Activated T-helper 2 cell treated with anti-CD3 and anti-CD28 coated beads, Interferon-gamma antibody, Interleukin-2, Interleukin-4, amounts not matched to agents 10 μg/mL and 5 μg/mL and 100 μg/mL, durations not matched to agents 14 hours and 24 hours and 36 hours (primary cell): ENCODE data around the gene CROCC2. TPM values are rescaled to one million over a fixed set of nuclear protein-coding genes. Genes with fewer than 3 reads are reported as not detected.

Experiments used
- DNase-seq: peaks from one replicate; pipeline ENCODE4 v3.0.0; 2021; ENCODE audit warnings: low spot score
- H3K27ac Mint-ChIP-seq: one replicate; pipeline ENCODE4 v1.8.0; 2021; ENCODE audit warnings: mixed read lengths
- H3K27me3 Mint-ChIP-seq: one replicate; pipeline ENCODE4 v1.8.0; 2021; ENCODE audit warnings: low read depth, mixed read lengths
- H3K36me3 Mint-ChIP-seq: one replicate; pipeline ENCODE4 v1.8.0; 2021; ENCODE audit warnings: low read depth, mixed read lengths
- H3K4me1 Mint-ChIP-seq: one replicate; pipeline ENCODE4 v1.8.0; 2021; ENCODE audit warnings: low read depth, mixed read lengths
- H3K4me3 Mint-ChIP-seq: one replicate; pipeline ENCODE4 v1.8.0; 2021; ENCODE audit warnings: low read depth, mild to moderate bottlenecking, moderate library complexity, mixed read lengths
- H3K9me3 Mint-ChIP-seq: one replicate; pipeline ENCODE4 v1.8.0; 2021; ENCODE audit warnings: mixed read lengths
- intact Hi-C: fragments of 100-400 bp; cut with micrococcal nuclease; formaldehyde crosslinking; loops from one replicate; pipeline ENCODE4 v1.15.1; 2023
- total RNA-seq: library from RNA; stranded (reverse); gene quantifications from 2 replicates; pipeline ENCODE4 v1.2.3, GENCODE V29; 2022

The CROCC2 gene
- total RNA-seq, 1 donor from 2014 or later = not detected

- no peak overlapping the region for H3K4me3 Mint-ChIP-seq
- no peaks in the 10 kb centered on the region for H3K4me1 Mint-ChIP-seq
- no peak overlapping the region for H3K27ac Mint-ChIP-seq
- no peaks in the 10 kb centered on the region for H3K9me3 Mint-ChIP-seq
- intact Hi-C loops = no loop called here
- peaks cover 1% of the 10 kb centered on the region for H3K27me3 Mint-ChIP-seq
- H3K36me3 Mint-ChIP-seq = no peaks in the 10 kb centered on the region
- peak; percentile 21 for DNase-seq
Observed at GRCh38 chr2:240983361-240983995, 77.3 kb downstream of the CROCC2 start.

- H3K27me3 Mint-ChIP-seq = peaks cover 1% of the 10 kb centered on the region
- intact Hi-C loops = no loop called here
- DNase-seq = no peak
- H3K27ac Mint-ChIP-seq = no peak overlapping the region
- H3K9me3 Mint-ChIP-seq = no peaks in the 10 kb centered on the region
- no peaks in the 10 kb centered on the region for H3K4me1 Mint-ChIP-seq
- H3K4me3 Mint-ChIP-seq = no peak overlapping the region
- H3K36me3 Mint-ChIP-seq = no peaks in the 10 kb centered on the region
Observed at GRCh38 chr2:240983996-240984498, 77.9 kb downstream of the CROCC2 start.

GRCh38 chr2:240985881-240986786 lies 80.0 kb downstream of the CROCC2 start:
- Mint-ChIP-seq H3K9me3 (no peaks in the 10 kb centered on the region), H3K27ac (no peak overlapping the region), H3K4me3 (no peak overlapping the region), H3K27me3 (peaks cover 1% of the 10 kb centered on the region), H3K4me1 (no peaks in the 10 kb centered on the region), H3K36me3 (no peaks in the 10 kb centered on the region)
- no peak for DNase-seq
- intact Hi-C loops = no loop called here

- Mint-ChIP-seq H3K9me3 (no peaks in the 10 kb centered on the region), H3K27ac (no peak overlapping the region), H3K4me3 (no peak overlapping the region), H3K4me1 (no peaks in the 10 kb centered on the region), H3K36me3 (no peaks in the 10 kb centered on the region), H3K27me3 (no peaks in the 10 kb centered on the region)
- intact Hi-C loops = no loop called here
- DNase-seq = no peak
Observed at GRCh38 chr2:240986787-240987411, 80.8 kb downstream of the CROCC2 start.

GRCh38 chr2:240987588-240987987 lies 81.5 kb downstream of the CROCC2 start:
- Mint-ChIP-seq H3K36me3 (no peaks in the 10 kb centered on the region), H3K27ac (no peak overlapping the region), H3K9me3 (no peaks in the 10 kb centered on the region), H3K4me1 (no peaks in the 10 kb centered on the region), H3K4me3 (no peak overlapping the region), H3K27me3 (no peaks in the 10 kb centered on the region)
- no peak for DNase-seq
- intact Hi-C loops = no loop called here

GRCh38 chr2:240988146-240988545 lies 82.0 kb downstream of the CROCC2 start:
- Mint-ChIP-seq H3K9me3 (no peaks in the 10 kb centered on the region), H3K4me3 (no peak overlapping the region), H3K27me3 (no peaks in the 10 kb centered on the region), H3K27ac (no peak overlapping the region), H3K4me1 (no peaks in the 10 kb centered on the region), H3K36me3 (no peaks in the 10 kb centered on the region)
- no peak for DNase-seq
- intact Hi-C loops = no loop called here

- no peaks in the 10 kb centered on the region for H3K36me3 Mint-ChIP-seq
- intact Hi-C loops = no loop called here
- H3K27ac Mint-ChIP-seq = no peak overlapping the region
- H3K4me3 Mint-ChIP-seq = no peak overlapping the region
- no peaks in the 10 kb centered on the region for H3K4me1 Mint-ChIP-seq
- DNase-seq = no peak
- H3K9me3 Mint-ChIP-seq = no peaks in the 10 kb centered on the region
- no peaks in the 10 kb centered on the region for H3K27me3 Mint-ChIP-seq
Observed at GRCh38 chr2:240988571-240989271, 82.6 kb downstream of the CROCC2 start.

- Mint-ChIP-seq H3K27ac (no peak overlapping the region), H3K27me3 (no peaks in the 10 kb centered on the region), H3K4me3 (no peak overlapping the region), H3K36me3 (no peaks in the 10 kb centered on the region), H3K4me1 (no peaks in the 10 kb centered on the region), H3K9me3 (no peaks in the 10 kb centered on the region)
- intact Hi-C loops = no loop called here
- no peak for DNase-seq
Observed at GRCh38 chr2:240989451-240990265, 83.5 kb downstream of the CROCC2 start.

GRCh38 chr2:240990266-240990529 lies 84.1 kb downstream of the CROCC2 start:
- intact Hi-C loops = no loop called here
- Mint-ChIP-seq H3K36me3 (no peaks in the 10 kb centered on the region), H3K4me1 (no peaks in the 10 kb centered on the region), H3K9me3 (no peaks in the 10 kb centered on the region), H3K27me3 (peaks cover 2% of the 10 kb centered on the region), H3K4me3 (no peak overlapping the region), H3K27ac (no peak overlapping the region)
- DNase-seq = no peak

- no peak overlapping the region for H3K27ac Mint-ChIP-seq
- intact Hi-C loops = no loop called here
- DNase-seq = no peak
Observed at GRCh38 chr2:240990726-240991377, 84.7 kb downstream of the CROCC2 start.

GRCh38 chr2:240991378-240992263 lies 85.5 kb downstream of the CROCC2 start:
- H3K4me1 Mint-ChIP-seq = no peaks in the 10 kb centered on the region
- no peaks in the 10 kb centered on the region for H3K9me3 Mint-ChIP-seq
- no peak for DNase-seq
- no peak overlapping the region for H3K4me3 Mint-ChIP-seq
- intact Hi-C loops = no loop called here
- peaks cover 4% of the 10 kb centered on the region for H3K27me3 Mint-ChIP-seq
- no peak overlapping the region for H3K27ac Mint-ChIP-seq
- H3K36me3 Mint-ChIP-seq = no peaks in the 10 kb centered on the region

More at GRCh38 chr2:240990726-240991377, 84.7 kb downstream of the CROCC2 start:
- Mint-ChIP-seq H3K36me3 (no peaks in the 10 kb centered on the region), H3K4me1 (no peaks in the 10 kb centered on the region), H3K27me3 (peaks cover 4% of the 10 kb centered on the region), H3K9me3 (no peaks in the 10 kb centered on the region), H3K4me3 (no peak overlapping the region)
